ENCODE data around the gene ZNF175. TPM values are rescaled to one million over a fixed set of nuclear protein-coding genes. Genes with fewer than 3 reads are reported as not detected.
"Not testable (repeated sequence)": the region's sequence is repeated elsewhere in the genome, so short reads cannot be mapped to it uniquely, and the experiment has no call there.

ZNF175 gene
- total and polyA plus RNA-seq, 2 donors from 2014 or later: 3.3 to 20.1 TPM

DNA sequence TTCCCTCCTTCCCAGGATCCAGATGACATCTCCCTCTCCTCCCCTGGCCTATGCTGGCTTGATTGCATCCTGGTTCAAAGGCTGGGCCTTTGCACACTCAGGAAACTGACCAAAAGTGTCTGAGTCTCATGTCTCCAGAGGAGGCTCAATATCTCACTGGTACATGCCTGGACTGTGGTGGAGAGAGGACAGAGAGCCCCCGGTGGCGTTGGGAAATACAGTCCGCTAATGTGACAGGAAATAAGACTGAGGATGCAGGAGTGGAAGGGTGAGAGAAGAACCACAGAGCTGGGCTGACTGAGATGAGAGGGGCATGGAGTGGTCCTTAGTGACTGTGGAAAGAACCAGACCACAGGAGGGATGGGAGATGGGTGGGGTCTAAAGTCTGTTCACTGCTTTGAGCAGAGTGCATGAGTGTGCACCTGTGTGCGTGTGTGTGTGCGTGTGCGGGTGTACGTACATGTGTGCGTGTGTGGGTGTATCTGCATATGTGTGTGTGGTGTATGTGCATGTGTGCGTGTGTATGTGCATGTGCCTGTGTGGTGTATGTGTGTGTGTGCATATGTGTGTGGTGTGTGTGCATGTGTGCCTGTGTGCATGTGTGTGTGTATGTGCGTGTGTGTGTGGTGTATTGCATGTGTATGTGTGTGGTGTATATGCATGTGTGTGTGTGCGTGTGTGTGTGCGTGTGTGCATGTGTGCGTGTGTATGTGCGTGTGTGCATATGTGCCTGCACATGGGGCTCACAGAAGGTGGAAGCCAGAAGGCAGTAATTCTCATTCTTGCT lies 57.3 kb downstream of the ZNF175 start:
- FAIRE-seq (no peak), DNase-seq (no peak)
- Histone ChIP-seq H3K9me3 (ENCODE audit: control insufficient read depth in 2 of 3, insufficient read depth in 1 of 3, low read length in 3 of 3) (no peaks in the 10 kb centered on the region), H3K4me1 (ENCODE audit: control insufficient read depth in 2 of 3, insufficient read depth in 2 of 3, low read depth in 1 of 3, low read length in 3 of 3) (peaks cover 0 to 2% (median 0%) of the 10 kb centered on the region in 3 donors), H3K27ac (ENCODE audit: low read depth in 2 of 2, low read length in 2 of 2) (no peak overlapping the region), H3K9ac (ENCODE audit: low read length in 3 of 3) (no peak overlapping the region), H3K4me3 (ENCODE audit: low read length in 3 of 3) (no peak overlapping the region), H3K36me3 (ENCODE audit: control insufficient read depth in 2 of 3, insufficient read depth in 3 of 3, low read length in 3 of 3) (no peaks in the 10 kb centered on the region), H3K27me3 (ENCODE audit: control insufficient read depth, insufficient read depth, low read length) (no peaks in the 10 kb centered on the region)
- intact Hi-C loops (cut with DNase I): no loop called here
- TF ChIP-seq, protein P1, sequence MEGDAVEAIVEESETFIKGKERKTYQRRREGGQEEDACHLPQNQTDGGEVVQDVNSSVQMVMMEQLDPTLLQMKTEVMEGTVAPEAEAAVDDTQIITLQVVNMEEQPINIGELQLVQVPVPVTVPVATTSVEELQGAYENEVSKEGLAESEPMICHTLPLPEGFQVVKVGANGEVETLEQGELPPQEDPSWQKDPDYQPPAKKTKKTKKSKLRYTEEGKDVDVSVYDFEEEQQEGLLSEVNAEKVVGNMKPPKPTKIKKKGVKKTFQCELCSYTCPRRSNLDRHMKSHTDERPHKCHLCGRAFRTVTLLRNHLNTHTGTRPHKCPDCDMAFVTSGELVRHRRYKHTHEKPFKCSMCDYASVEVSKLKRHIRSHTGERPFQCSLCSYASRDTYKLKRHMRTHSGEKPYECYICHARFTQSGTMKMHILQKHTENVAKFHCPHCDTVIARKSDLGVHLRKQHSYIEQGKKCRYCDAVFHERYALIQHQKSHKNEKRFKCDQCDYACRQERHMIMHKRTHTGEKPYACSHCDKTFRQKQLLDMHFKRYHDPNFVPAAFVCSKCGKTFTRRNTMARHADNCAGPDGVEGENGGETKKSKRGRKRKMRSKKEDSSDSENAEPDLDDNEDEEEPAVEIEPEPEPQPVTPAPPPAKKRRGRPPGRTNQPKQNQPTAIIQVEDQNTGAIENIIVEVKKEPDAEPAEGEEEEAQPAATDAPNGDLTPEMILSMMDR (IDR thresholded peaks at IDR 0.05; ENCODE audit: borderline replicate concordance, extremely low read depth, insufficient read depth): no peak

DNA sequence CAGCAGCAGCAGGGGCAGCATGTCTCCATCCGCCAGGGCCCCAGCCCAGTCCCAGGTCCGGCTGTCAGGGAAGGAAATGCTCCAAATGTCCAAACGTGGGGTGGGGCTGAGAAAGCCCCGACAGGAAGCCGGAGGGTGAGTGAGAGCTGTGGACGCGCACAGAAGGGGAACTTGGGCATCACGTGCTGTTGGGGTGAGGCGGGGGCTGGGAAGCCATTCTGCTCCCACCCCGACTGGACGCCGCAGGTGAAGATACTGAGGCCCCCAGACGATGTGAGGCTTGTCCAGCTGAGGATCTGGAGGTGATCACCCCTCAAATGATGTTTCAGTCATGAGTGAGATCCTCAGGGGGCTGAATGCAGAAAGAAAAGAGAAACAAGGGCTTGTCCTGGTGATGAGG lies 59.2 kb downstream of the ZNF175 start, which contains the start of gene SIGLEC5:
Gene SIGLEC5 (minus strand): TSS at position 87 of the 400 bp plus-strand sequence. CDS start 66 bp downstream, at position 21.
- intact Hi-C loops (cut with DNase I); DNase-seq; H3K9ac ChIP-seq (ENCODE audit: low read length in 3 of 3); H3K36me3 ChIP-seq (ENCODE audit: control insufficient read depth in 2 of 3, insufficient read depth in 3 of 3, low read length in 3 of 3); H3K4me1 ChIP-seq (ENCODE audit: control insufficient read depth in 2 of 3, insufficient read depth in 2 of 3, low read depth in 1 of 3, low read length in 3 of 3); FAIRE-seq; H3K4me3 ChIP-seq (ENCODE audit: low read length in 3 of 3); H3K27me3 ChIP-seq (ENCODE audit: control insufficient read depth, insufficient read depth, low read length); H3K9me3 ChIP-seq (ENCODE audit: control insufficient read depth in 2 of 3, insufficient read depth in 1 of 3, low read length in 3 of 3); H3K27ac ChIP-seq (ENCODE audit: low read depth in 2 of 2, low read length in 2 of 2): not testable (repeated sequence)

DNA sequence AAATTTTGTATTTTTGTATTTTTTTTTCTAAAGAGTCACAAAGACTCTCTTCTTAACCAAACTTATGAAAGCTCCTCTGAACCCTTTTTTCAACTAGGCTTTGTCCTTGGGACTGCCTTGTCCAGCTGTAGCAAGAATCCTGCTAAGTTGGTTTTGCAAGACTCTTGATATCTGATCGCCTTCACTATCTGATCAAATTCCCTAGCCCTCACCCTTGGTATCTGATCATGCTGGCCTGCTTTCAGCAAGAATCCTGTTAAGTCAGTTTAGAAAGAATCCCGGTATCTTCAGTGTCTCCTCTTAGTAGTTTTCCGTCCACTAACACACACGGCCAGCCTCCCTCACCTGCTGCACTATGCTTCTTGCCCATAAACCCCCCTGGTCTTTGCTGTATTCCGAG lies 61.0 kb downstream of the ZNF175 start:
- TF ChIP-seq, protein P1 (IDR thresholded peaks at IDR 0.05; ENCODE audit: borderline replicate concordance, extremely low read depth, insufficient read depth): no peak
- FAIRE-seq: no peak
- intact Hi-C loops (cut with DNase I): no loop called here
- no peak for DNase-seq
- no peak overlapping the region for H3K27ac ChIP-seq (ENCODE audit: low read depth in 2 of 2, low read length in 2 of 2)
- H3K27me3 ChIP-seq (ENCODE audit: control insufficient read depth, insufficient read depth, low read length): no peaks in the 10 kb centered on the region
- H3K9ac ChIP-seq (ENCODE audit: low read length in 3 of 3): no peak overlapping the region
- H3K9me3 ChIP-seq (ENCODE audit: control insufficient read depth in 2 of 3, insufficient read depth in 1 of 3, low read length in 3 of 3): no peaks in the 10 kb centered on the region
- H3K4me3 ChIP-seq (ENCODE audit: low read length in 3 of 3): no peak overlapping the region
- H3K4me1 ChIP-seq (ENCODE audit: control insufficient read depth in 2 of 3, insufficient read depth in 2 of 3, low read depth in 1 of 3, low read length in 3 of 3): peaks cover 0 to 2% (median 0%) of the 10 kb centered on the region in 3 donors
- H3K36me3 ChIP-seq (ENCODE audit: control insufficient read depth in 2 of 3, insufficient read depth in 3 of 3, low read length in 3 of 3): no peaks in the 10 kb centered on the region

DNA sequence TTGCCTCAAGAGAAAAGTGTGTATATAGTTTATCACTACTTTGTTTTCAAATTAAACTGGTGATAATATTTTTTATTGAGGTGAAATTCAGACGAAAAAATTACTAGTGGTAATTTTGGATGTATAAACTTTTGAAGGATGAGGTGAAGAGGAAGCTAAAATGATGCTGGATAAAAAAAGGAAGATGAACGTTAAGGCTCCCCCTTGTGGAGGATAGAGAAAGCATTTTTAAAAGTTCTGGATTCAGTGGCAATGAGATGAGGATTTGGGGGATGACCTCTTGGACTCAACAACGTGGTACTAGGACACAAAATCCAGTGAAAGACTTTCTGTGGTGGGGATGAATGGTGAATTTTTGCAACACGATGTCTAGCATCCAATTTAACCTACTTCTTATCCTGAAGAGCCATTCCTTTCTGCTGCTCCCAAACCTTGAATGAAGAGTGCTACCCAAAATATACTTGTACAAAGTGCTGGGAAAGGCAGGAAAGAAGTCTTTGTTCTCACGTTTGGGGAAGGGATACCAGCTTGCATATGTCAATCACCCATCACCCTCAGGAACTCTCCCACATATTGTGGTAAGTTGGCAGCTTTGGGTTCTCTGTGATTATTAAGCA lies 66.4 kb downstream of the ZNF175 start:
- Histone ChIP-seq H3K4me1 (ENCODE audit: control insufficient read depth in 2 of 3, insufficient read depth in 2 of 3, low read depth in 1 of 3, low read length in 3 of 3) (no peaks in the 10 kb centered on the region), H3K9ac (ENCODE audit: low read length in 3 of 3) (no peak overlapping the region), H3K4me3 (ENCODE audit: low read length in 3 of 3) (no peak overlapping the region), H3K36me3 (ENCODE audit: control insufficient read depth in 2 of 3, insufficient read depth in 3 of 3, low read length in 3 of 3) (no peaks in the 10 kb centered on the region), H3K27ac (ENCODE audit: low read depth in 2 of 2, low read length in 2 of 2) (no peak overlapping the region), H3K9me3 (ENCODE audit: control insufficient read depth in 2 of 3, insufficient read depth in 1 of 3, low read length in 3 of 3) (no peaks in the 10 kb centered on the region), H3K27me3 (ENCODE audit: control insufficient read depth, insufficient read depth, low read length) (no peaks in the 10 kb centered on the region)
- TF ChIP-seq, protein P1 (IDR thresholded peaks at IDR 0.05; ENCODE audit: borderline replicate concordance, extremely low read depth, insufficient read depth): no peak
- DNase-seq (no peak), FAIRE-seq (no peak)
- intact Hi-C loops (cut with DNase I): no loop called here
